ENCODE measurements around the gene DDX51.

GRCh38 chr12:132111654-132112304 lies 32.3 kb downstream of the DDX51 start:
- no peak for TF ChIP-seq POLR2A (IDR thresholded peaks at IDR 0.05; ENCODE audit: low read depth)
- TF ChIP-seq CTCF (IDR thresholded peaks at IDR 0.05), result no peak
- TF ChIP-seq EP300 (IDR thresholded peaks at IDR 0.05), result no peak

All from esophagus muscularis mucosa (tissue), 4 donors.